Measurements from ENCODE around the gene DEAF1. TPM values are rescaled to one million over a fixed set of nuclear protein-coding genes. Genes with fewer than 3 reads are reported as not detected.
A peak's percentile ranks its signal among the peaks of the same experiment; 100 is the strongest.

DEAF1 gene
- total RNA-seq, 1 donor from 2014 or later, result 48.9 TPM

- Histone ChIP-seq H3K4me2 (ENCODE audit: low read length) (no peak overlapping the region), H4K20me1 (ENCODE audit: insufficient read depth, low read length) (peaks cover 26% of the 10 kb centered on the region), H2AFZ (ENCODE audit: low read depth, low read length) (no peak overlapping the region), H3K9ac (ENCODE audit: low read length) (no peak overlapping the region), H3K27ac (ENCODE audit: low read depth, low read length) (no peak overlapping the region), H3K36me3 (ENCODE audit: insufficient read depth, low read length) (peaks cover 3% of the 10 kb centered on the region), H3K79me2 (ENCODE audit: insufficient read depth, low read length) (peaks cover 33% of the 10 kb centered on the region), H3K9me3 (ENCODE audit: insufficient read depth, low read depth, low read length) (no peaks in the 10 kb centered on the region), H3K4me3 (ENCODE audit: insufficient read depth, low read depth, low read length) (no peak overlapping the region), H3K27me3 (ENCODE audit: insufficient read depth, low read length) (no peaks in the 10 kb centered on the region), H3K4me1 (ENCODE audit: insufficient read depth, low read length) (peaks cover 25% of the 10 kb centered on the region)
- Mint-ChIP-seq H3K4me3 (ENCODE audit: unreplicated experiment) (peak overlapping the region; percentile 8), H3K27ac (ENCODE audit: unreplicated experiment) (no peak overlapping the region), H3K27me3 (ENCODE audit: low read depth, unreplicated experiment) (no peaks in the 10 kb centered on the region), H3K9me3 (ENCODE audit: unreplicated experiment) (no peaks in the 10 kb centered on the region), H3K36me3 (ENCODE audit: low read depth, unreplicated experiment) (peaks cover 3% of the 10 kb centered on the region), H3K4me1 (ENCODE audit: low read depth, unreplicated experiment) (peaks cover 14% of the 10 kb centered on the region)
- FAIRE-seq (no peak), DNase-seq (ENCODE audit: low read depth) (no peak)
- TF ChIP-seq CTCF (IDR thresholded peaks at IDR 0.05; ENCODE audit: insufficient read depth, low read depth, low read length), result no peak
- no peak for TF ChIP-seq EZH2 (IDR thresholded peaks at IDR 0.05; ENCODE audit: insufficient read depth, low read length)
Observed at GRCh38 chr11:703506-703905, 8.5 kb upstream of the DEAF1 start.

- TF ChIP-seq EZH2 (IDR thresholded peaks at IDR 0.05; ENCODE audit: insufficient read depth, low read length), result no peak
- no peak for TF ChIP-seq CTCF (IDR thresholded peaks at IDR 0.05; ENCODE audit: insufficient read depth, low read depth, low read length)
- Histone ChIP-seq H3K4me3 (ENCODE audit: insufficient read depth, low read depth, low read length) (no peak overlapping the region), H3K9me3 (ENCODE audit: insufficient read depth, low read depth, low read length) (no peaks in the 10 kb centered on the region), H3K4me1 (ENCODE audit: insufficient read depth, low read length) (peaks cover 29% of the 10 kb centered on the region), H3K4me2 (ENCODE audit: low read length) (no peak overlapping the region), H3K27me3 (ENCODE audit: insufficient read depth, low read length) (no peaks in the 10 kb centered on the region), H3K9ac (ENCODE audit: low read length) (no peak overlapping the region), H4K20me1 (ENCODE audit: insufficient read depth, low read length) (peaks cover 33% of the 10 kb centered on the region), H3K36me3 (ENCODE audit: insufficient read depth, low read length) (peaks cover 3% of the 10 kb centered on the region), H2AFZ (ENCODE audit: low read depth, low read length) (no peak overlapping the region), H3K27ac (ENCODE audit: low read depth, low read length) (no peak overlapping the region), H3K79me2 (ENCODE audit: insufficient read depth, low read length) (peaks cover 31% of the 10 kb centered on the region)
- Mint-ChIP-seq H3K4me1 (ENCODE audit: low read depth, unreplicated experiment) (peaks cover 22% of the 10 kb centered on the region), H3K27me3 (ENCODE audit: low read depth, unreplicated experiment) (no peaks in the 10 kb centered on the region), H3K9me3 (ENCODE audit: unreplicated experiment) (no peaks in the 10 kb centered on the region), H3K27ac (ENCODE audit: unreplicated experiment) (no peak overlapping the region), H3K36me3 (ENCODE audit: low read depth, unreplicated experiment) (peaks cover 3% of the 10 kb centered on the region), H3K4me3 (ENCODE audit: unreplicated experiment) (no peak overlapping the region)
- no peak for FAIRE-seq
- DNase-seq (ENCODE audit: low read depth), result no peak
Observed at GRCh38 chr11:702462-703461, 7.7 kb upstream of the DEAF1 start.

Data from astrocyte (in vitro differentiated cells and primary cell).